ENCODE measurements around the gene FBXW4.
A peak's percentile ranks its signal among the peaks of the same experiment; 100 is the strongest.

Gene FBXW4

DNA sequence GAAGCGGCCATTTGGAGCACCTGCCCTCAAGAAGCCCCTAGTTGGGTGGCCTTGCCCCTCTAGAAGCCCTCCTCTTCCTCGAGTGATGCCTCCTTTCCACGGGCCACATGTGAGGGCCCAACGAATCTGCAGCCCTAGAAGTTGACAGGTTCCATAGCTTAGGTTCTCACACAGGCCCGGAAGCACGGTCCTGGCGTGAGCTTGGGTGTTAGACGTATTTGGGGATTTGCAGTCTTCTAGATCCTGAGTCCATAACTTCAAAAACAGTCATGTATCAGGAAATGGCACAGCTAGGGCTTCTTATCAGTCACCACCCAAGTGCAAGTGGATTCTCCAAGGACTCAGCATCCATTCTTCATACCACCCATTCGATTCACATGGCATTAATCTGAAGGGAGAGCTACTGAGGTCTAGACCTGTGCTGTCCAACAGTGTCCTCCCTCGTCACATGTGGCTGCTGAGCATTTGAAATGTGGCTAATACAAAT is 477 bp upstream of the FBXW4 start:
- no peak for DNase-seq

DNA sequence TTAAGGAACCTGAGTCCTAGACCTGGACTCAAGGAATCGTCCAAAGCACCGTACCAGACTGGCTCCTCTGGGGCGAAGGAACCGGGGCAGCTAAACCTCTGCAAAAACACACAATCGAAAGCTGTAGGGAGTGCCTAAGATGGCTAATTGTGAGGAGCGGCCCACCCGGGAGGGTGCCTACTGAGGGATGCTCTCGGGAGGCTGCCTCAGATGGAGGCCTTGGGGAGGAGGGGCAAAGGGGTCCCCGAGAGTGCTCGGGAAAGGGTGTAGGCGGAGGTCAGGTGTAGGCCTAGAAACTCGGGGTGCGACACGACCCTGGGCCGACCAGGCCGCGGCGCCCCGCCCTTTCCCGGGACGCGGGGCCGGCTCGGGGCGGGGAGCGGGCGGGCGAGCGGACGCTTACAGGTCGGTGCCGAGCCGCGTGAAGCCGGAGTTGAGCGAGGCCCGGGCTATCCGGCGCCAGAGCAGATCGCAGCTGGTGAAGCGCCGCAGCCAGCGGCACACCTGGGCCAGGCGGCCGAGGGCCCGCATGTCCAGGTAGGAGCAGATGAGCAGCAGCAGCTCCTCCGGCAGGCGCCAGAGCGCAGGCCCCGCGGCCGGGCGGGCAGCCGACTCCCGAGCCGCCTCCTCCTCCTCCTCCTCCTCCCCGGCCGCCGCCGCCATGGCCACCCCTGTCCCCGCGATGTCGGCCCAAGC is 844 bp downstream of the FBXW4 start:
- DNase-seq: peak; percentile 39 to 72

DNA sequence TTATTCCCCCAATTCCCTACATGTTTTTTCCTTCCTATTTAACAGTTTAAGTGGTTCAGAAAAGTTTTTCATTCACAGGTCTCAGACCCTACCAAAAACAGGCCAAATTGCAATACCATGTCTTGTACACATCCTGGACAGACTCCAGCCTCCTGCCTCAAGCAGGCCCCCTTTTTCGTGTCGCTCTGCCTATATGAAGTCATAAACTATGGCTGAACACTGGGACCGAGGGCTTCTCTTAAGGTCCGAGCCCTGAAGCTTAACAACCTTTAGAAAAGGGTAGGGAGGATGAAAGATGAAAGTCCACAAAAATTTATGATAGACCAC is 1.4 kb downstream of the FBXW4 start:
- peak in 1 of 2 donors; percentile 33 for DNase-seq

DNA sequence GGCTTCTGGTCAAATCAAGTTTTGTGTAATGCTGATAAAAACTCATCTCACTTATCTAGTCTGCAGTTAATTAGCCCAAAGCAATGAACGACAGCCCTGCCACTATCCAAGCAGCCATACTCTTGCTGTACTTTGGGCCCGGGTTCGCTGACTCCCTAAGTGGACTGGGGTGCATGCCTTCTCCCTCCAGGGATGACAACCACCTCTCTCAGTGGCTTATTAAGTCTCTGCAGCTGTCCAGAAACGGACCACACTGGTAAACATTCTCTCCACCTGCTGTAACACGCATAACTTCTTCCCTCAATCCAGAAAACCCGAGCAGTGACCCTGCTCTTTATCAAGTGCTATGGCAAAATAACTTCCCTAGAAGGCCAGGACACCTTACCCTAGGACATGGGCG is 3.9 kb downstream of the FBXW4 start:
- no peak for DNase-seq

DNA sequence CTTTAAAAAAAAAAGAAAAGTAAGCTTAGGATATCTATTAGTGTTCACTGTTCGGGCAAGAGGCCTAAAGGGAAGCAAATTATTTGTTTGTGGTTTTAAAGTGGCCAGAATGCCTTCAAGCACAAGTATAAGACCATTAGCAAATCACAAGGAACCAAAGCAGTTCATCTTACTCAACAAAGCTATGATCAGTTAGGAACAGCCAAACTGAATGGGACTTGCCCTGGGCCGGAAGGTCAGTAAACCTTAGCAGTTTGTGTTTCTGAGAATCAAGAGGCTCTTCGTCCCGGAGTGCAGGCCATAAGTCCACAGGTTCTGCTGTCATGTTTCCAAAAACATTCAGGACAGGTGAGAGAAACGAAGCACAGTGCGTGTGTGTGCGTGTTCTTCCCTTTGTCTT is 4.5 kb downstream of the FBXW4 start:
- no peak for DNase-seq

DNA sequence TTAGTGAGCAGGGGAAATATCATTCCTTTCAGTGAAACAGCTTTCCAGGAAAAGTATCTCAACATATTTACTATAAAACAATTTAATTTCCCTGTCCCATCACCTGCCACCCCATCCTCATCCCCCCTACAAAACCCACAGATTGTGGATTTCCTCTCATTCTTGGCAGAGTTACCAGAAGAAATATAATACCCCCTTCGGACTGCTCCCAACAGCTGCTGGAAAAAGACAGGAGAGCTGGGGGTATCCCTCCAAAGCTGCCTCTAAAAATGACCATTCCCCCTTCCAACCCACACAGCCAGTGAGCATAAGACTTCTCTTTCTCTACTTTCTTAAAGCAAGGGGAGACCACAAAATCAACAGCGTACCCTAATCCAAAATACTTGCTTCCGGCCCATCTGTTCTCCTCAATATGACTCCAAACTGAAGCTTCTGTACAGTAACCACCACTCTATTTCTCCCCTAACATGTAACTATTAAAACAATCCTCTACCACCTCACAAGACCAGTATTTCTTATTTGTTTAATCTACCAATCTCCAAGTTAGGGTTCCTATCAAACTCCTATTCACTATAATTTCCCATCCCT is 7.8 kb downstream of the FBXW4 start:
- DNase-seq: no peak

DNA sequence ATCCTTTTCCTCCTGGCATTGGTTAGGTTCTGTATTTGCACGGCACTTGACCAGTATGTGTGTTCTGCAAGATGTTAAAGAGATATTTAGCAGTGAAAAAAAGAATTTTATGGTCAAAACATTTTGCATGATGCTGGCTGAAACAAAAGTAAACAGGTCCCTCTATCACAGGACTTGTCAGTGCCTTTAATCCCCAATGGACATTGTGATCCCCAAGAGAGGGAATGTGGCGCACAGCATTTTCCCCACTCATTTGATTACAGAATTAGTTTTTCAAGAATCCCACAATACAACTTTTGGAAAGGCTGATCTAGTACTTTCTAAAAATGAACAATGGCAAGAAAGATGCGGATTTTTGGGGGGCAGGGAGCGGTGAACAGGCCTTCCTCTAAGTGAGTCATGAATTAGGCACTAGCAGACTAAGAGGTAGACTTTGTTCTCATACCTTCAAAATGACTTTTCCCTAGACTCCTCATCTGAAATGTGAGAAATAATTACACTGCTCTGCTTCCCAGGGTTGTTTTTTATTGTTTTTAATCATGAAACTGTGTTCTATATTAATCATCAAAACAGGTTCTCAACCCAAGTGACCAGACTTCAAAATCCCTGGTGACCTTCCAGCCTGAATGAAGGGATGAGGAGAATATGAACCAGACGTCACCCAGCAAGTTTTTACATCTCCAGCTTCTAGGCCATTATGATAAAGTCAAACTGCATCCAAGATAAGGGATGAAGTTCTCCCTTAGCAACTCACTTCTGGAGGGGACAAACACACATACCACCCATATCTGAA is 8.6 kb downstream of the FBXW4 start:
- no peak for DNase-seq

DNA sequence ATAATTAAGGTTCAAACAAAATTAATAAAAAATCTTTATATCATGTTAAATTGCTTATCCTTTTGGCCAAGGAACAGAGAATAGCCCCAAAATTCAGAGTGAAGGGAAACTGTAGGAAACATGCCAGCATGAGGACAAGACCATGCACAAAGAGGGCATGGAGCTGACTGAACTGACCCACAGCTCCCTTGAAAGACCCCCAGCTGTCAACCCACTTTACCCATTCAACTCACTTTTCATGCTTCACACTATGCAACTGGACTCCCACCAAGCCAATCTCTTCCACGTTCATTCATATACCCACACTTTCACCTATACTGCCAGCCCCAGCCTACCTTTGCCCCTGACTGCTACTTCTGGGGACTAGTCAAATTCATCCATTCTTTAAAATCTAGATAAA is 10.2 kb downstream of the FBXW4 start:
- no peak for DNase-seq

DNA sequence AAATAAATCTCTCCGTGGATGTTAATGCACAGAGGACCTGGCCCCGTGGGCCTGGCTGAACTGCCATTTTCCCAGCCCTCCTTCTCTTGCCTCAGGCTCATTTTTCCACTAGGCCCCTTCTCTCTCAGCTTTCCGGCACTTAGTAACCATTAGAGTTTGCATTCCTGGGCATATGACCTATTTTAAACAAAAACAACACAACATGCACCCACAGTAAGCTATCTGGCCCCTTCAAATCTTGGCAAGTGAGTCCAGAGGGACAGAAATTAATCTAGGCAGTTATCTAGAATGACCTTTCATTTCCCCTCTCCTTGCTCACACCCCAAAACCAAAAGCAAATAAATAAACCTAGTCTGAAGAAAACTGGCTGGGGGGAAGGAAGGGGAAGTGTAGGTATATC is 11.7 kb downstream of the FBXW4 start:
- DNase-seq: no peak

DNA sequence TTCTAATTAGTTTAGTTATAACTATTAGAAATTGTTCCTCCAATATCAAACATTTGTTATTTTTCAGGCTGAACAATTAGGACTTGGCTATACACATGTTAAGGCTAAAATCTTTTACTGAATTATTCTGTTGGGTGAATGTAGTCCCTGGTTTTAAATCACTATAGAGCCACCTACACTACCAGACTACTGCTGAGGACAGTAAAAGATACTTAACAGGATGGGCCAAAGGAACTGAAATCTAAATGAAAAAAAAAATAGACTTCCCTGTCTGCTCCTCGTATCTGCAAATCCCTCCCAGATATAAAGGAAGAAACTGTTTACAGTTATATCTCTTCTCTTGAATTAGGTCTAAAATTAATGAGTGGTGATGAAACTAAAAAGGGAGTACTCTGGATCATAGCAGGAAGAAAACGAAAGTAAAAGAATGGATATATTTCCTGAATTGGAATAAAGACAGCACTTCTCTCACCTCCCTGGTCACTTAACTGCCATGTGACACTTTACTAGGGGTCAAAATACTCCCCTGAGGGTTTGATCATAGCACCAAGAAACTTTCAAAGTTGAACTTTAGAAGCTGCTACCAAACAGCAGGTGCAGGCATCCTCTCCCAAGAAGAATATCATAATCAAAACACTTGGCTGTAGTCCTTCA is 12.7 kb downstream of the FBXW4 start:
- no peak for DNase-seq

DNA sequence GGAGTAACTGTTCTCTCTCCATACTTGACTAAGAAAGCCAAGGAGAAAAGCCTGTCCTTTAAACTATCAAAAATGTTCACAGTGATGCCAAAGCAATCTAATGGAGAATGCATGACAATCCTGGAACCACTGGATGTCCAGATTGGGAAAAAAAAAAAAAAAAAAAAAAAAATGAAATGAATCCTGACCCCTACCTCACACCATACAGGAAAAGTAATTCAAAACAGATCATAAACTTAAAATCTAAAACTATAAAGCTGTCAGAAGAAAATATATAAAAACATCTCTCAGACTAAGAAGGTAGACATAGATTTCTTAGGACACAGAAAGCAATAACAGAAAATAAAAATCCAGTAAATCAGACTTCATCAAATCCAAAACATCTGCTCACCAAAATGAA is 18.4 kb downstream of the FBXW4 start:
- no peak for DNase-seq

DNA sequence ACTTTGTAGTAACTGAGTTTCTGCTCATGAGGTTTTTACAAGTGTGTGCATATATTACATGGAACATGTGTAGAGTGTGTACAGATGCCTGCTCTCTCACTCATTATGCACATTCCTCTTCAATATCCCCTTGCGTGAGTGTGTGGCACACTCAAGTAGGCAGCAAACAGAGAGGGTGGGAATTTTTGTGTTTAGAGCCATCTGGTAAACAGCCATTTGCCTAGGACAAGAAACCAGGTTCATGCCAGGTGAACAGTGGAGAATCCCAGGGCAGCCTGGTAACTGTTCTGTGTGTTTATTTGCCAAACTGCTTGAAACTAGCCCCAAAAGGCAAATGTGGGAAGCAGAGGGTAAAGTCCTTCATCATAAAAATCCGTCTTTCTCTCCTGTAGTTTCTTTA is 19.9 kb downstream of the FBXW4 start:
- DNase-seq: no peak

DNA sequence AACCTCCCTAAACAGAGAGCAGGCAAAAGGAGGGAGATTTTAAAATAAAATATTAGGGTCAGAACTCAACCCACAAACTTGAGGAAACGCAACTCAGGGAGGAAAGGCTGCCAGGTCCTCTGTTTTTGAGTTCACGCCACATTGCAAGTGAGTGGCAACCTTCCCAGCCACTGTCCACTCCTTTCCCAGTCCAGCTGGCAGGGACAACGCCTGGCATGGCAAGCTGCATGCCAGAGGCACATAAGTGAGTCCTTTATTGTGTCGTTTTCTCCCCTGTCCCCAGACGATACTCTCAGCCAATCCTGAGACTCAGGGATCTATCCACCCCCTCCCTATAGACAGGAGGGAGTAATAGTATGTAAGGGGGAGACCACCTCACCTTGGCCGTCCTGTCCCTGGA is 22.4 kb downstream of the FBXW4 start:
- no peak for DNase-seq

DNA sequence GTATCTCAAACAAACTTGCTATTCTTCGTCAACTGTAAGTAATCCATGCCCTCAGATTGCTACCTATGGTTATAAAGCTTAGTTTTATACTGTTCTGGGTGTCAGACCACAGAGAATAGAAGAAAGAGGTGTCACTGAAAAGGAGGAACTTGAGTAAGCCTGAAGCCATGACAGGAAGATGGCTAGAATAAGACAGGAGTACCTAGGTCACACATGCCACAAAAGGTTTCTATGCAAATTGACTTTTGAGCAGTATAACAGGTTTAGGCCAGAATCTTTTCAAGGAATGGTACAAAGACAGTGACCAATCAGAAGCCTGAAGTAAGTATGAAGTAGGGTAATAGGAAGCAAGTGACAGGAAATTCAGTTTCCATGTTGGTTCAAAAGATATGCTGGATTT is 23.5 kb downstream of the FBXW4 start:
- DNase-seq: no peak

DNA sequence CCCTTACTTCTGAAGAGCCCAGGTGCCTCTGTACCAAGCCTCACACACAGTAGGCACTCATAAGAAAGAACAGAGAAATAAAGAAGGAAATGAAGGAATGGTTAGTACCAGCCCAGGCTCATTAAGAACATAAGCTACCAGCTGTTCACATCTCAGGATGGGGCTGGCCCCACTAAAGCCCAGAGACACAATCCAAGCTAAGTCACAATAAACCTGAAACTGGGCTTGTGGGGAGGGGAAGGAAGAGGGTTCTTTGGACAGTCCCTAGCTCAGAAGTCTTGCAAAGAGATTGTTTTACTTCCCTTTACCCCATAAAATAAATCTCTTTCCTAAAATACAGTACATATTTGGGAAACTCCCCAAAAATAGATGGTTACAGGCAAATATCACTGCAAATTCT is 24.3 kb downstream of the FBXW4 start:
- DNase-seq: no peak

DNA sequence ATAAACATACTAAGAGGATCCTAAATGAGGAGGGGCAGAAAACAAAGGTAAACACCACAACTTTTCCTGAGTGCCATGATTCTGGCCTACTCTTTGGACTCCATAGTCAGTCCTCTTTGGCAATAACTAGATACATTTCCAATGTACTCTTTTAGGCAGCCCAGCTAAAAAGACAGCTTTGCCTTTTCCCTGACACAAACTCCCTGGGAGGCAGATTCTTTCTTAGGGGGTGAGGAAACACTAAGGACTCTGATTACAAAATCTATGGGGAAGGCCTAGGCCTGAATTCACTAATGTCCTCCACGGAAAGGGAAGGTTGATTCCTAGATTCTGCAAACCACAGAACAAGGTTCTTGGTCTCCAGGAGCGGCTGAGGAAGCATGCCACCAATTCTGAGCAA is 25.8 kb downstream of the FBXW4 start:
- no peak for DNase-seq

DNA sequence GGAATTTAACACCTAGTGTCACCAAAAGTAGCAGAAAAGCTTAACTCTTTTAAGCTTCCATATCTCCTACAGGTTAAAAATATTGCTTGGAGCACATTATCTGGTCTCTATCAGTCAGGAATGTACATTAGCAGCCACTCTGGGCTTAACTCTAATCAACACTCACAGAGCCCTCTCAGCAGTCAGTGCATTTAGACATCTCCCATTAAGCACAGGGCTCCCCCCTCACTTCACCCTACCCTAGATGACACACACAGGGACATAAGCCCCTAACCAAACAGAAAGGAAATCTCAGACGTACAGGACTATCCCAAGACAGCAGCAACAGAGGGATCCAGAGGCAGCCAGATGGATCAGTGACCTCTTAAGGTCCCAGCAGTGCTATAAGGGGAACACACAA is 26.4 kb downstream of the FBXW4 start:
- no peak for DNase-seq

DNA sequence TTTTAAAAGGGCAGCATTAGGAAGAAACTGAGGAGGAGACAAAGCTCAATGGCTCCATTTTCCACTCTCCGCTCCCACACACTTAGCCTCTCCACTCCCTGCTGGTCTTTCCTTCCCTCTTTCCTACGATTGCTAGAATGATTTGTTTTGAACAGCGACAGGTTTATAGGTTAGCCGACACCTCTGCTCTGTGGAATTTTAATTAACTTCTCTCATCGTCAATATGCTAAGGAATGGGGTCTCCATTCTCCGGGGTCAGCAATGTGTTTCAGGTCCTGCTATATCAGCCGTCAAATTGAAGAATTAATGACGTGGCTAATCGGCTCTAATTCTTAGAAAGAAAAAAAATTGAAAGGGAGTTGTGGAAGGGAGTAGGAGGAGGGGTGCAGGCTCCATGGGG is 28.9 kb downstream of the FBXW4 start:
- no peak for DNase-seq

DNA sequence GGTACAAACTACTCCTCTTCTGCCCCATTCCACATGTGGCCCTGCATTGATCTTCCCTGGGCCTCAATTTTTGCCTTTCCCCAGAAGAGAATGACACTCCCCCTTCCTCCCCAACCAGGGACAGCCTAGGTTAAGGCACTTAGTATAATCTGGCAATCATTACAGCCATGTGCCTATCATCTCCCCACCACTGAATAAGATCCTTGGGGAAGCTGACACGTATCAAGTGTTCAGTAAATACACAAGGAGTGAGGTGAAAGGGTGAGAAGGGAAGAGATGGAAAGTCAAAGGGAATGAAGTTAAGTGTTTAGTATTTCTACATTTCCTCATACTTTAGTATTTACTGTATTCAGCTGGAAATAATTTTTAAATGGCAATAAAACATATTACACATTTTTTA is 31.9 kb downstream of the FBXW4 start:
- DNase-seq: no peak

DNA sequence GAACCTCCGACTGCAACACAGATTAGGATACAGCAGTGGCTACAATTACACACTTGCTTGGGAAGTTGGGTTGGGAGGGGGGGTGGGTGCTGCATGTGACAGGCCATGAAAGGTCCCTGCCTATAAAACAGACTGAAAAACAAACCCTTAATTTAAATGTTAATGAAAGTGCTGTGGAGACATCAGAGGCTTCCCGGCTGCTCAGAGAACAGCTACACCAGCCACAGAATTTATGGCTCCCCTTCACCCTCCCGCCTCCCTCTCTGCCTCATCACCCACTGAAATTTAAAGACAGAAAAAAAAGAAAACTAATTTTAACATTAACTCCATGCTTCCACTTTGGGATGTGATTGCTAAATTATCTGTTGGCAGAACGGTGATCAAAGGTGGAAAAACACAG is 34.7 kb downstream of the FBXW4 start:
- DNase-seq: no peak

DNA sequence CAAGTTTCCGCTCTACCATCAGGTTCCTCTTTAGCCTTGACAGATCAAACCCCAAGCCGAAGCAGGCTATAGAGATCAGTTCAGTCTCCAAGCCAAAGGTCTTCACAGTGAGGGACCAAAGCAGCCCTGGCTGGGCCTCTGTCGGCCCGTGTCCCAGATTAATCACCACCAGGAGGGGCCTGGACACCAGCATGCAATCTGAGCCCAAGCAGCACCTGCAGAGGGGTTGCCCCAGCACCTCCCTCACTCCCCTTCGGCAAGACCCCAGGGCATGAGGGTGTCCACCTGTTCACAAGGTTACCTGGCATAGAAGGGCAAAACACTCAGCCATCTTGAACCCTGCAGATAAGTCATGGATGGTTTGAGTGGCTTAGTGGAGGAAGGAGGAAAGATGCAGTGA is 36.0 kb downstream of the FBXW4 start:
- no peak for DNase-seq

DNA sequence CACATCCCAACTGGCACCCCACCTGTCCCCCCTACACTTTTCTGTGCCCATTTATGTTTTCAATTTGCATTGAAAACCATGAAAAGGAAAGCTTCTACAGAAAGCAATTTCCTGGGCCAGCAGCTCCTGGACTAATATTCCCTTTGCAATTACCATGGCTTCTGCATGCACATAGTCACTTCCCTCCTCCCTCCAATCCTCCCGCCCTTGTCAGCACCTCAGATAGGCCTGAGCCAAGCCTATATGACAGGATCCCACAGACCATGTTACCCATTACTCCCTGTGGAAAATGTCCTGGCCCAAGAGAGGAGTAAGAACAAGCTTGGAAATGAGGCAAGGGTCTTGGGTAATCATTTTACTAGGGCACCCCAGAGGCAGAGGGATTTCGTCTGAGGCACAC is 38.1 kb downstream of the FBXW4 start:
- no peak for DNase-seq

DNA sequence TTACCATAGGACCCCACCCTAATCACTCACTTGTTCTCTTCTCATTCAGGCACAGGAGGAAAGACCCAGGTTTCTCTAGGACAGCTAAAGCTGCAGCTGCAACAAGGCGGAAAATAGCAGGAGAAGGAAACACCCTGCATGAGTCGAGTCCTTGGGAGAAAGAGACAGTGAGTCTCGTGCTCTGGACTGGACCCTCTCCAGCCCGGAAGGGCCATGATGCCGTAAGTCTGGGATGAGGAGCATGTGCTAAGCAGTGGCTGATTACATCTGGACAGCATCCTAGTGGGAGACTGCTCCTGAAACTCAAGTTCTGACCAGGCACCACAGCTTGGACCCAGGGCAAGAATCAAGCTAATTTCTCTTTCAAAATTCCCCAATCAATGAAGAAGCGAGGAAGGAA is 39.4 kb downstream of the FBXW4 start:
- no peak for DNase-seq

DNA sequence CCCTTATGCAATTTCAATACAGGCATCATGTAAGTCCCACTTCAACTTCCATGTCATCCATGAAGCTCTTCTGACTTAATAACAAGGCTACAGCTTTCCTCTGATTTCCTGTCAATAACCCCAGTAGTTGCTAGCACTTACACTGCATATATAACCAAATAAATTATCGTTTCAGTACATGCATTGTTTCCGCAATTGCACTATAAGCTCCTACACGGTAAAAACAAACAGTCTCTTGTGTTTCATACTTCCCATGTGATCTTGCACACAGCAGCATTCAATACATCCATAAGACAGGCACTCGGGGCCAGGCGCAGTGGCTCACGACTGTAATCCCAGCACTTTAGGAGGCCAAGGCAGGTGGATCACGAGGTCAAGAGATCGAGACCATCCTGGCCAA is 41.4 kb downstream of the FBXW4 start:
- no peak for DNase-seq
